ENCODE data around the gene CAST.

The CAST gene

DNA sequence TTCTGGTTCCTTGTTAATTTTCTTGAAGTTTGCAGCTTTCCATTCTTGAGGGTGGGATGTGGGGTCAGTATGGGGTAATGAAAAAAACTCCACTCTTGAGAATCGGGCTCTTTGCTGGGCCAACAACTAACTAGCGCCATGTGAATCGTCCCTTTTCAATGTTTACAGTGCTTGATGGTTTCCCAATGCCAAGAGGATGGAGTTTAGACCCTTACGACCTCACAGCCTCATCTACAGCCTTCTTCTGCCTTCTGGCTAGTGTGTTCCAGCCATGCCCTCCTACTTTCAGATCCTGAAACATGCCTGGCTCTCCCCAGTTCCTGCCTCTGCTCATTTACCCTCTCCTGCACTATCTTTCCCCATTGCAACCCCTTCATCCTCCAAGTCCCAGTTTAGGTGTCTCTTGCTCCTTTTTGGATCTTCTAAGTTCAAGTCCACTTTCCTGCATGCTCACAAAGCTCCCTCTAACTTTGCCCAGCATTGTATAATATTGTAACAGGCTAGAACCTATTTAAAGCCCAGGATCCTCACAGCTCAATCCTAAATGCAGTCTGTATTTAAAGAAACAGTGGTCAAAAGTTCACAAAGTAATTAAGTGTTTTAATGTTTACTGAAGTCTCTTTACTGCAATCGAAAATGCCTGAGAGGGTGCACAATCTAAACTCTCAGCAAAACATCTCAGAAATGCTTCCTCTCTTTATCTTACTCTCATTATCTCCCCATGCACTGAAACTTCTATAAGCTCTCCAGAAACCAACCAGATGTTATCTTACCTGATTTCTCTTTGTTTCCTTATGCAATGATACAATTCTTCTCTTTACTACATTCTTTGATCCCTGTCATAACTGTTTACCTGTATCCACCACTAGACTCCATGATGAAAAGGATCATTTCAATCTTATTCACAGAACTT is 20.6 kb upstream of the CAST start:
- no peak overlapping the region for H3K4me3 ChIP-seq (ENCODE audit: low read depth, low read length)
- in situ Hi-C loops (cut with HindIII; ENCODE audit: low sequenced_read_pairs): no loop called here
- TF ChIP-seq, protein P1, sequence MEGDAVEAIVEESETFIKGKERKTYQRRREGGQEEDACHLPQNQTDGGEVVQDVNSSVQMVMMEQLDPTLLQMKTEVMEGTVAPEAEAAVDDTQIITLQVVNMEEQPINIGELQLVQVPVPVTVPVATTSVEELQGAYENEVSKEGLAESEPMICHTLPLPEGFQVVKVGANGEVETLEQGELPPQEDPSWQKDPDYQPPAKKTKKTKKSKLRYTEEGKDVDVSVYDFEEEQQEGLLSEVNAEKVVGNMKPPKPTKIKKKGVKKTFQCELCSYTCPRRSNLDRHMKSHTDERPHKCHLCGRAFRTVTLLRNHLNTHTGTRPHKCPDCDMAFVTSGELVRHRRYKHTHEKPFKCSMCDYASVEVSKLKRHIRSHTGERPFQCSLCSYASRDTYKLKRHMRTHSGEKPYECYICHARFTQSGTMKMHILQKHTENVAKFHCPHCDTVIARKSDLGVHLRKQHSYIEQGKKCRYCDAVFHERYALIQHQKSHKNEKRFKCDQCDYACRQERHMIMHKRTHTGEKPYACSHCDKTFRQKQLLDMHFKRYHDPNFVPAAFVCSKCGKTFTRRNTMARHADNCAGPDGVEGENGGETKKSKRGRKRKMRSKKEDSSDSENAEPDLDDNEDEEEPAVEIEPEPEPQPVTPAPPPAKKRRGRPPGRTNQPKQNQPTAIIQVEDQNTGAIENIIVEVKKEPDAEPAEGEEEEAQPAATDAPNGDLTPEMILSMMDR (IDR thresholded peaks at IDR 0.05; ENCODE audit: low read depth, low read length, missing control alignments): no peak
- DNase-seq (ENCODE audit: low read depth): no peak

DNA sequence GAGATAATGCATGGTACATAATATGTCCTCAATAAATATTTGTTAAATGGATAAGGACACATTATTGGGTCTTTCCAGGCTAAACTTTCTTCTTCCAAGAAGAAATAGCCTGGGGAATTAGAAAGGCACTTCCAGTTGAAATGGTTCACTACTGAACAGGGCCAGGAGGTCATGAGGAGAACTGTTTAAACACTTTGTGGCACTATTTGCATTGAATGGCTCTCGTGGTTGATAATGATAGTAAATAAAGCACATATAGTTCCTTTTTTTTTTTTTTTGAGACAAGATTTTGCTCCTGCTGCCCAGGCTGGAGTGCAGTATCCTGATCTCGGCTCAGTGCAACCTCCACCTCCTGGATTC is 19.9 kb upstream of the CAST start:
- in situ Hi-C loops (cut with HindIII; ENCODE audit: low sequenced_read_pairs): no loop called here

DNA sequence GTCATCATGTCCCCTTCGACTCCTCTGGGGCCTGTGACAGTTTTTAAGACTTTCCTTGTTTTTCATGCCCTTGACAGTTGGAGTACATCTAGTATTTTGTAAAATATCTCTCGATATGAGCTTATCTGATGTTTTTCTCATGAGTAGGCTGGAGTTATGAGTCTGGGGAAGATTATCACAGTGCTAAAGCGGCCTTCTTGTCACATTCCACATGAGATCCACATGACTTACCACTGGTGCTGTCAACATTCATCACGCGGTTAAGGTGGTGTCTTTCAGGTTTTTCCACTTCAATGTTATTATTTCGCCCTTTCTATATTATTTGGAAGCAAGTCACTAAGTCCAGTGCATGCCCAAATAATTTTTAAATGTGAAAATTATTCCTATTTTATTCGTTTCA is 17.1 kb upstream of the CAST start:
- no peak for DNase-seq (ENCODE audit: low read depth)
- TF ChIP-seq, protein P1 (IDR thresholded peaks at IDR 0.05; ENCODE audit: low read depth, low read length, missing control alignments): no peak
- no peak overlapping the region for H3K4me3 ChIP-seq (ENCODE audit: low read depth, low read length)
- in situ Hi-C loops (cut with HindIII; ENCODE audit: low sequenced_read_pairs): no loop called here

More for the DNA sequence above, 19.9 kb upstream of the CAST start:
- TF ChIP-seq, protein P1 (IDR thresholded peaks at IDR 0.05; ENCODE audit: low read depth, low read length, missing control alignments): no peak
- H3K4me3 ChIP-seq (ENCODE audit: low read depth, low read length): no peak overlapping the region
- no peak for DNase-seq (ENCODE audit: low read depth)

DNA sequence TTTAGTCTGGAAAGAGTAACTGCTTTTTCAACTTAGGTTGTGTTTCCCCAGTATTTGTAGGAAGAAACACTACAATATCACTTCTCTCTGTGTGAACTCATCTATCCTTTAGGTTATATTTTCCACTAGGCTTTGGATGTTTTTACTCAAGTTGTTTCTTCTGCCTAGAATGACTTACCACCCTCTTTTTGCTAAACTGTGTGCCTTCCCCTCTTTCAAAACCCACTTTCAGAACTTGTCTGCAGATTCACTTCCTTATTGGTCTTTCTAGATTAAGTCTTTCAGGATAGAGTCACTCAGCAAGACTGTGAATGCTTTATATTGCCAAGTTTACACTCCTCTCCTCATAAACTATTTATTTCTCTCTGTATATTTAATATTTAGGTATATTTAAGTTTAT is 14.2 kb upstream of the CAST start:
- no peak for DNase-seq (ENCODE audit: low read depth)
- H3K4me3 ChIP-seq (ENCODE audit: low read depth, low read length): no peak overlapping the region
- in situ Hi-C loops (cut with HindIII; ENCODE audit: low sequenced_read_pairs): no loop called here
- TF ChIP-seq, protein P1 (IDR thresholded peaks at IDR 0.05; ENCODE audit: low read depth, low read length, missing control alignments): no peak

DNA sequence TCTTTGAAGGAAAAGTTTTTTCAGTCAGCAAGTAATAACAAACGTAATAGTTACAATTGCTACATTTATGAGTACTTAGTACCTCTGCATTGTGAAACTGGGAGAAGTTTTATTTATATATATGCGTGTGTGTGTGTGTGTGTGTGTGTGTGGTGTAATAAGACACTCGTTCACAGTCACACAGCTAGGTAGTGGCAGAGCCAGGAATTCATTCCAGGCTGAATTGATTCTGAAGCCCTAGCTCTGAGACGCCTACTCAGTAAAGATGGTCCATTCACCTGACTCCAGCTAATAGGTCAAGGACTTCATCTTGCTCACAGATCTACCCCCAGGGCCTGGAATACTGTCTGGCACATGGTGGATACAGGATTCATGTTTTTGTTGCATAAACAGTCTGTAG is 13.6 kb upstream of the CAST start:
- TF ChIP-seq, protein P1 (IDR thresholded peaks at IDR 0.05; ENCODE audit: low read depth, low read length, missing control alignments): no peak
- DNase-seq (ENCODE audit: low read depth): no peak
- in situ Hi-C loops (cut with HindIII; ENCODE audit: low sequenced_read_pairs): no loop called here
- H3K4me3 ChIP-seq (ENCODE audit: low read depth, low read length): no peak overlapping the region

DNA sequence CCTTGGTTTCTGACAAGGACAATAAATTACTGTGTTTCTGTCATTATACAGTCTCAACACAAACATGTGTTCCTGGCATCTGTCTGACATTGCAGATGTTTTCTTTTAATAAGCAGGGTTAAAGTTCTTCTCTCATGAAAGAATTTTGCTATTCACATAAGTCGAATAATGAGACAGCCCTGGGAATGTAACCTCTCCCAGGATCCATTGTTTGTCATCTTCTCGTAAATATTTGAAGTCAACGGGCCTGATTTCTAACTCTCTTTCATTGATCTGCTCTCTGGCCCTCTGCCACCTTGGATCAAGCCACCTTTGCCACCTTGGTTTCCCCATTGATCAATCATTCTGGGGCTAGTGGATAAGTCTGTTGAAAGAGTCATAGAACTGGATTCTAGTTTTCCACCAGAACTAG is 12.9 kb upstream of the CAST start:
- no peak overlapping the region for H3K4me3 ChIP-seq (ENCODE audit: low read depth, low read length)
- TF ChIP-seq, protein P1 (IDR thresholded peaks at IDR 0.05; ENCODE audit: low read depth, low read length, missing control alignments): no peak
- in situ Hi-C loops (cut with HindIII; ENCODE audit: low sequenced_read_pairs): no loop called here
- DNase-seq (ENCODE audit: low read depth): no peak
